Stimulated activated CD8-positive, alpha-beta memory T cell treated with anti-CD3 and anti-CD28 coated beads, Interleukin-7, amount 100 ng/mL, for 24 hours (primary cell): Measurements from ENCODE around the gene ZEB2.
"Not testable (repeated sequence)": the region's sequence is repeated elsewhere in the genome, so short reads cannot be mapped to it uniquely, and the experiment has no call there.

Experiments
- DNase-seq: peaks from one replicate; pipeline ENCODE4 v3.0.0-alpha.2; 2020; ENCODE audit warnings: low read depth

Gene ZEB2

GRCh38 chr2:144383571-144384100 is 136.3 kb downstream of the ZEB2 start:
- no peak for DNase-seq

- no peak for DNase-seq
Observed at GRCh38 chr2:144382849-144383248, 137.1 kb downstream of the ZEB2 start.

GRCh38 chr2:144381716-144382115 is 138.2 kb downstream of the ZEB2 start:
- DNase-seq: no peak

GRCh38 chr2:144379851-144380311 is 140.0 kb downstream of the ZEB2 start:
- no peak for DNase-seq

- no peak for DNase-seq
Observed at GRCh38 chr2:144378551-144378950, 141.4 kb downstream of the ZEB2 start.

- no peak for DNase-seq
Observed at GRCh38 chr2:144377914-144378313, 142.0 kb downstream of the ZEB2 start.

- no peak for DNase-seq
Observed at GRCh38 chr2:144376926-144377325, 143.0 kb downstream of the ZEB2 start.

- no peak for DNase-seq
Observed at GRCh38 chr2:144376460-144376859, 143.5 kb downstream of the ZEB2 start.

- DNase-seq: no peak
Observed at GRCh38 chr2:144374163-144374661, 145.7 kb downstream of the ZEB2 start.

- no peak for DNase-seq
Observed at GRCh38 chr2:144372410-144373080, 147.4 kb downstream of the ZEB2 start.

GRCh38 chr2:144370937-144371584 is 148.9 kb downstream of the ZEB2 start:
- no peak for DNase-seq

- DNase-seq: no peak
Observed at GRCh38 chr2:144369416-144369815, 150.5 kb downstream of the ZEB2 start.

GRCh38 chr2:144366825-144367429 is 153.0 kb downstream of the ZEB2 start:
- DNase-seq: no peak

- no peak for DNase-seq
Observed at GRCh38 chr2:144364944-144365738, 154.8 kb downstream of the ZEB2 start.

GRCh38 chr2:144364247-144364646 is 155.7 kb downstream of the ZEB2 start:
- not testable (repeated sequence) for DNase-seq

GRCh38 chr2:144362401-144362800 is 157.5 kb downstream of the ZEB2 start:
- DNase-seq: no peak

GRCh38 chr2:144361742-144362141 is 158.2 kb downstream of the ZEB2 start:
- DNase-seq: no peak

GRCh38 chr2:144359684-144360083 is 160.2 kb downstream of the ZEB2 start:
- no peak for DNase-seq

GRCh38 chr2:144358979-144359541 is 160.9 kb downstream of the ZEB2 start:
- no peak for DNase-seq

- DNase-seq: no peak
Observed at GRCh38 chr2:144358374-144358964, 161.4 kb downstream of the ZEB2 start.
